DOHH2 (cell line): ENCODE data around the gene PRKAA1.

Experiments
- H3F3A ChIP-seq: fragments of 200-600 bp; sonication (generic), shearing (Covaris generic); 2 replicates; pipeline ENCODE4 v1.6.0; 2016; ENCODE audit warnings: antibody characterized with exemption, mild to moderate bottlenecking; ENCODE audit not compliant: control insufficient read depth, insufficient read depth
- H3K27ac ChIP-seq: fragments of 200-600 bp; sonication (generic); 2 replicates; pipeline ENCODE4 v1.5.1; 2014; ENCODE audit warnings: low read depth, mild to moderate bottlenecking, low read length, moderate library complexity
- H3K27me3 ChIP-seq: fragments of 200-600 bp; sonication (generic); 2 replicates; pipeline ENCODE4 v1.6.1; 2014; ENCODE audit warnings: mild to moderate bottlenecking, low read length, mixed read lengths; ENCODE audit not compliant: control insufficient read depth
- H3K36me3 ChIP-seq: fragments of 200-600 bp; sonication (generic); 2 replicates; pipeline ENCODE4 v1.6.1; 2014; ENCODE audit warnings: mild to moderate bottlenecking, low read length, moderate library complexity, mixed read lengths; ENCODE audit not compliant: control insufficient read depth
- H3K4me1 ChIP-seq: fragments of 200-600 bp; sonication (generic); 2 replicates; pipeline ENCODE4 v1.6.1; 2014; ENCODE audit warnings: mild to moderate bottlenecking, low read length, mixed read lengths; ENCODE audit not compliant: control insufficient read depth
- H3K4me2 ChIP-seq: fragments of 200-600 bp; sonication (generic); 2 replicates; pipeline ENCODE4 v1.6.0; 2014; ENCODE audit warnings: mild to moderate bottlenecking, low read length, moderate library complexity
- H3K4me3 ChIP-seq: fragments of 200-600 bp; sonication (generic); 2 replicates; pipeline ENCODE4 v1.5.1; 2014; ENCODE audit warnings: mild to moderate bottlenecking, low read length, mixed read lengths
- H3K79me2 ChIP-seq: fragments of 200-600 bp; sonication (generic); 2 replicates; pipeline ENCODE4 v1.6.1; 2014; ENCODE audit warnings: mild to moderate bottlenecking, low read length, mixed read lengths; ENCODE audit not compliant: control insufficient read depth
- H3K9me2 ChIP-seq: fragments of 200-600 bp; sonication (generic); replicated peaks from 2 replicates; pipeline ENCODE4 v1.6.1; 2014; ENCODE audit warnings: mild to moderate bottlenecking, low read length, mixed read lengths; ENCODE audit not compliant: control insufficient read depth
- H3K9me3 ChIP-seq: fragments of 200-600 bp; sonication (generic); 2 replicates; pipeline ENCODE4 v1.6.1; 2014; ENCODE audit warnings: antibody characterized with exemption, low read length, mixed read lengths; ENCODE audit not compliant: control insufficient read depth, insufficient read depth
- H4K20me1 ChIP-seq: fragments of 200-600 bp; sonication (generic); 2 replicates; pipeline ENCODE4 v1.6.0; 2014; ENCODE audit warnings: low read depth, mild to moderate bottlenecking, antibody characterized with exemption, low read length, moderate library complexity; ENCODE audit not compliant: control insufficient read depth, insufficient read depth
- CTCF ChIP-seq: fragments of 200-600 bp; sonication (generic); IDR thresholded peaks from one replicate; pipeline ENCODE4 v1.5.1; 2014; ENCODE audit warnings: antibody characterized with exemption, mild to moderate bottlenecking, low read depth, low read length; ENCODE audit not compliant: poor library complexity, severe bottlenecking
- EZH2phosphoT487 ChIP-seq: fragments of 200-600 bp; sonication (generic); IDR thresholded peaks from 2 replicates; pipeline ENCODE4 v1.6.1; 2017; ENCODE audit warnings: borderline replicate concordance, mild to moderate bottlenecking, antibody characterized with exemption, low read length, moderate library complexity, mixed read lengths

PRKAA1 gene

GRCh38 chr5:40813698-40814281 is 15.6 kb upstream of the PRKAA1 start:
- no peaks in the 10 kb centered on the region for H3K27me3 ChIP-seq
- H3K9me2 ChIP-seq, result no peaks in the 10 kb centered on the region
- no peaks in the 10 kb centered on the region for H3K36me3 ChIP-seq
- no peaks in the 10 kb centered on the region for H3F3A ChIP-seq
- no peak for TF ChIP-seq CTCF
- TF ChIP-seq EZH2phosphoT487, result no peak
- no peaks in the 10 kb centered on the region for H3K9me3 ChIP-seq
- H3K4me3 ChIP-seq, result no peak overlapping the region
- no peaks in the 10 kb centered on the region for H3K4me1 ChIP-seq
- H3K79me2 ChIP-seq, result no peaks in the 10 kb centered on the region
- H4K20me1 ChIP-seq, result no peaks in the 10 kb centered on the region
- H3K27ac ChIP-seq, result no peak overlapping the region
- no peak overlapping the region for H3K4me2 ChIP-seq

DNA sequence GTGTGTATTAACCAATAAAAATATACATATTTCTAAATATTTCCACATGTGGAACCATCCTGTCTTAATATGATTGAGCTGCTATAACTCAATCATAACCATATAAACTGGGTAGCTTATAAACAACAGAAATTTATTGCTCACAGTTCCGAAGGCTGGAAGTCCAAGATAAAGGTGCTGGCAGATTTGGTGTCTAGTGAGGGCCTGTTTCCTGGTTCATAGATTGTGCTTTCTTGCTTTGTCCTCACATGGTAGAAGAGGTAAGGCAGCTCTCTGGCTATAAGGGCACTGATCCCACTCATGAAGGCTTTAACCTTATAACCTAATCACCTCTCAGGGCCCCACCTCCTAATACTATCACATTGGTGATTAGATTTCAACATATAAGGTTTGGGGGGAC is 14.0 kb upstream of the PRKAA1 start:
- Histone ChIP-seq H3K4me3 (no peak overlapping the region), H4K20me1 (no peaks in the 10 kb centered on the region), H3K27me3 (no peaks in the 10 kb centered on the region), H3K79me2 (no peaks in the 10 kb centered on the region), H3K4me2 (no peak overlapping the region), H3K9me2 (no peaks in the 10 kb centered on the region), H3K4me1 (no peaks in the 10 kb centered on the region), H3K9me3 (no peaks in the 10 kb centered on the region), H3K27ac (no peak overlapping the region), H3F3A (no peaks in the 10 kb centered on the region), H3K36me3 (no peaks in the 10 kb centered on the region)
- no peak for TF ChIP-seq CTCF

GRCh38 chr5:40801771-40802562 is 3.8 kb upstream of the PRKAA1 start:
- H3K36me3 ChIP-seq, result no peaks in the 10 kb centered on the region
- no peaks in the 10 kb centered on the region for H3K9me3 ChIP-seq
- peaks cover 11% of the 10 kb centered on the region for H3K4me1 ChIP-seq
- no peaks in the 10 kb centered on the region for H3K27me3 ChIP-seq
- no peak overlapping the region for H3K4me3 ChIP-seq
- TF ChIP-seq CTCF (no peak), EZH2phosphoT487 (no peak)
- H3K4me2 ChIP-seq, result no peak overlapping the region
- H3K79me2 ChIP-seq, result peaks cover 16% of the 10 kb centered on the region
- no peak overlapping the region for H3K27ac ChIP-seq
- no peaks in the 10 kb centered on the region; the same call in 1 of the 2 replicates for H4K20me1 ChIP-seq
- no peaks in the 10 kb centered on the region for H3K9me2 ChIP-seq
- peaks cover 4% of the 10 kb centered on the region; the same call in 1 of the 2 replicates for H3F3A ChIP-seq
